GM13977 (cell line): ENCODE data around the gene TRIM25.

Source experiments
- DNase-seq: peaks from one replicate; pipeline ENCODE4 v3.0.0; 2012; ENCODE audit warnings: low spot score
- CTCF ChIP-seq: IDR thresholded peaks from 2 replicates; pipeline ENCODE4 v1.5.1; 2012; ENCODE audit warnings: mild to moderate bottlenecking, control low read depth; ENCODE audit not compliant: insufficient read depth; ENCODE audit errors: extremely low read depth, missing control alignments
- in situ Hi-C: fragments of 300-500 bp; cut with MboI; formaldehyde crosslinking; loops from one replicate; pipeline ENCODE4 v1.12.0; 2022; ENCODE audit warnings: low sequenced_read_pairs, low pct_unique_long_range_greater_than_20kb, mixed read lengths, inconsistent platforms; ENCODE audit not compliant: unreplicated experiment

TRIM25 gene

GRCh38 chr17:56914581-56915273 lies 878 bp upstream of the TRIM25 start:
- DNase-seq: no peak
- TF ChIP-seq CTCF: no peak
- in situ Hi-C loops: no loop called here

- no peak for DNase-seq
- no peak for TF ChIP-seq CTCF
- in situ Hi-C loops: no loop called here
These were observed 439 bp downstream of the TRIM25 start for GRCh38 chr17:56913353-56913866.

GRCh38 chr17:56913000-56913311 lies 893 bp downstream of the TRIM25 start:
- no peak for TF ChIP-seq CTCF
- in situ Hi-C loops: no loop called here
- no peak for DNase-seq

- in situ Hi-C loops: no loop called here
- DNase-seq: no peak
- no peak for TF ChIP-seq CTCF
These were observed 1.5 kb downstream of the TRIM25 start for GRCh38 chr17:56912105-56912999.

GRCh38 chr17:56910509-56911235 lies 3.2 kb downstream of the TRIM25 start:
- in situ Hi-C loops: no loop called here
- DNase-seq: no peak
- TF ChIP-seq CTCF: no peak

- in situ Hi-C loops: no loop called here
- no peak for DNase-seq
- no peak for TF ChIP-seq CTCF
These were observed 3.9 kb downstream of the TRIM25 start for GRCh38 chr17:56909742-56910508.
